Left ventricle myocardium inferior (tissue), 1 donor: ENCODE results near the gene MED14. TPM values are rescaled to one million over a fixed set of nuclear protein-coding genes. Genes with fewer than 3 reads are reported as not detected.
"Not testable (repeated sequence)": the region's sequence is repeated elsewhere in the genome, so short reads cannot be mapped to it uniquely, and the experiment has no call there.

Experiments used
- DNase-seq: peaks from one replicate; pipeline ENCODE4 v3.0.0-alpha.2; 2020
- H3K27ac ChIP-seq: fragments of 200-600 bp; replicated peaks from 2 replicates; pipeline ENCODE4 v1.8.0; 2021
- H3K27me3 ChIP-seq: fragments of 200-600 bp; 2 replicates; pipeline ENCODE4 v1.8.0; 2021; ENCODE audit warnings: low read depth
- H3K36me3 ChIP-seq: fragments of 200-600 bp; 2 replicates; pipeline ENCODE4 v1.8.0; 2021
- H3K4me1 ChIP-seq: fragments of 200-600 bp; 2 replicates; pipeline ENCODE4 v1.8.0; 2021
- H3K4me3 ChIP-seq: fragments of 200-600 bp; 2 replicates; pipeline ENCODE4 v1.8.0; 2021; ENCODE audit warnings: mild to moderate bottlenecking, moderate library complexity
- H3K9me3 ChIP-seq: fragments of 200-600 bp; replicated peaks from 2 replicates; pipeline ENCODE4 v1.8.0; 2021
- CTCF ChIP-seq: fragments of 200-600 bp; IDR thresholded peaks from 2 replicates; pipeline ENCODE4 v1.8.0; 2021; ENCODE audit warnings: antibody characterized with exemption, mild to moderate bottlenecking, borderline replicate concordance
- intact Hi-C: fragments of 100-400 bp; cut with micrococcal nuclease; formaldehyde crosslinking; loops from one replicate; pipeline ENCODE4 v1.11.0; 2022
- long read RNA-seq: library from polyadenylated mRNA; unstranded; transcript quantifications from one replicate; pipeline ENCODE4 v2.0.0, GENCODE V29; 2021
- total RNA-seq: library from RNA; stranded (reverse); fragmentation: NEBNext Ultra II Directional; extraction: Animal tissue kit (Norgen Biotek cat#: 25700); gene quantifications from one replicate; pipeline ENCODE4 v1.2.1, GENCODE V29; 2021
- donor health status: DM: no; HTN: yes; CAD: no; lungs with severe emphysema.

Gene MED14
- 30.7 TPM for total RNA-seq
- long read RNA-seq, full-length matches to known transcripts = 5 of 10 reads
- long read RNA-seq, partial matches to known transcripts = 1 of 10 reads
- long read RNA-seq, other reads (novel, unspliced or antisense) = 4 of 10 reads

GRCh38 chrX:40735325-40736169 lies at the start of gene MED14:
Gene MED14 (minus strand): TSS chrX:40735542. CDS start chrX:40735412, 130 bp downstream.
- Histone ChIP-seq H3K27me3 (no peaks in the 10 kb centered on the region), H3K27ac (peak within 1 kb of the TSS; percentile 97), H3K9me3 (no peaks in the 10 kb centered on the region), H3K4me3 (peak within 1 kb of the TSS; percentile 83), H3K36me3 (no peaks in the 10 kb centered on the region), H3K4me1 (peaks cover 23% of the 10 kb centered on the region)
- peak; percentile 56 for TF ChIP-seq CTCF
- intact Hi-C loops = no loop called here
- peak; percentile 86 for DNase-seq

- Histone ChIP-seq H3K4me3 (no peak overlapping the region), H3K9me3 (no peaks in the 10 kb centered on the region), H3K27ac (no peak overlapping the region), H3K27me3 (no peaks in the 10 kb centered on the region), H3K4me1 (no peaks in the 10 kb centered on the region), H3K36me3 (no peaks in the 10 kb centered on the region)
- intact Hi-C loops = no loop called here
- TF ChIP-seq CTCF = no peak
- no peak for DNase-seq
These were observed 49.3 kb upstream of the MED14 start for GRCh38 chrX:40784516-40785151.

GRCh38 chrX:40782644-40783259 lies 47.4 kb upstream of the MED14 start:
- H3K27me3 ChIP-seq, H3K36me3 ChIP-seq, H3K4me3 ChIP-seq, H3K27ac ChIP-seq, intact Hi-C loops, H3K4me1 ChIP-seq, H3K9me3 ChIP-seq, DNase-seq: not testable (repeated sequence)

- no peak for TF ChIP-seq CTCF
- Histone ChIP-seq H3K4me1 (no peaks in the 10 kb centered on the region), H3K9me3 (no peaks in the 10 kb centered on the region), H3K27me3 (no peaks in the 10 kb centered on the region), H3K36me3 (no peaks in the 10 kb centered on the region), H3K4me3 (no peak overlapping the region), H3K27ac (no peak overlapping the region)
- no peak for DNase-seq
- intact Hi-C loops = no loop called here
These were observed 45.6 kb upstream of the MED14 start for GRCh38 chrX:40780951-40781350.

GRCh38 chrX:40780082-40780481 lies 44.7 kb upstream of the MED14 start:
- TF ChIP-seq CTCF = no peak
- intact Hi-C loops = no loop called here
- no peak overlapping the region for H3K4me3 ChIP-seq
- DNase-seq = peak; percentile 29
- no peaks in the 10 kb centered on the region for H3K9me3 ChIP-seq
- no peak overlapping the region for H3K27ac ChIP-seq
- no peaks in the 10 kb centered on the region for H3K36me3 ChIP-seq
- no peaks in the 10 kb centered on the region for H3K27me3 ChIP-seq
- H3K4me1 ChIP-seq = no peaks in the 10 kb centered on the region
